Liver (tissue), 9 donors: ENCODE results near the gene LRRTM4. TPM values are rescaled to one million over a fixed set of nuclear protein-coding genes. Genes with fewer than 3 reads are reported as not detected.

Experiments used
- DNase-seq: peaks from one replicate; pipeline ENCODE4 v3.0.0-alpha.2; 2017; ENCODE audit warnings: low spot score
- H3K27ac ChIP-seq, 2 donors: one replicate each; pipeline ENCODE4 v1.7.0; 2013; ENCODE audit warnings: inconsistent platforms in 2 of 2, low read length in 2 of 2, control low read depth in 1 of 2, low read depth in 1 of 2, mild to moderate bottlenecking in 1 of 2
- H3K27me3 ChIP-seq, 4 donors: one replicate each; pipeline versions ENCODE4 v1.6.1 to v1.7.0; 2013; ENCODE audit warnings: low read length in 3 of 4, inconsistent platforms in 1 of 4, mild to moderate bottlenecking in 1 of 4, moderate library complexity in 1 of 4; ENCODE audit not compliant: control insufficient read depth in 4 of 4, insufficient read depth in 4 of 4
- H3K36me3 ChIP-seq, 4 donors: one replicate each; pipeline versions ENCODE4 v1.6.1 to v1.7.0; 2013; ENCODE audit warnings: low read length in 3 of 4, mild to moderate bottlenecking in 3 of 4, low read depth in 1 of 4, moderate library complexity in 1 of 4; ENCODE audit not compliant: control insufficient read depth in 4 of 4, insufficient read depth in 3 of 4
- H3K4me1 ChIP-seq, 4 donors: one replicate each; pipeline versions ENCODE4 v1.6.1 to v1.7.0; 2013; ENCODE audit warnings: low read length in 3 of 4, mild to moderate bottlenecking in 3 of 4, moderate library complexity in 1 of 4; ENCODE audit not compliant: control insufficient read depth in 4 of 4, insufficient read depth in 4 of 4
- H3K4me3 ChIP-seq, 3 donors: one replicate each; pipeline versions ENCODE4 v1.6.1 to v1.7.0; 2013; ENCODE audit warnings: low read length in 3 of 3, control low read depth in 1 of 3, low read depth in 1 of 3, mild to moderate bottlenecking in 1 of 3
- H3K9ac ChIP-seq, 2 donors: one replicate each; pipeline ENCODE4 v1.7.0; 2013; ENCODE audit warnings: low read length in 2 of 2, mild to moderate bottlenecking in 2 of 2, moderate library complexity in 2 of 2, control low read depth in 1 of 2, low read depth in 1 of 2
- H3K9me3 ChIP-seq, 4 donors: one replicate each; pipeline versions ENCODE4 v1.6.1 to v1.7.0; 2013; ENCODE audit warnings: low read length in 3 of 4; ENCODE audit not compliant: control insufficient read depth in 4 of 4
- EGR1 ChIP-seq, 2 donors: IDR thresholded peaks; 2 replicates each; pipeline ENCODE4 v1.6.1; 2016 to 2018; ENCODE audit warnings: antibody characterized with exemption in 2 of 2, low read depth in 2 of 2
- FOXA2 ChIP-seq: IDR thresholded peaks from 2 replicates; pipeline ENCODE4 v1.6.1; 2016; ENCODE audit warnings: antibody characterized with exemption
- GABPA ChIP-seq, 2 donors: IDR thresholded peaks in 1 of 2; conservative IDR thresholded peaks in 1 of 2; 2 replicates each; pipeline ENCODE4 v1.6.1; 2016; ENCODE audit warnings: antibody characterized with exemption in 2 of 2, mild to moderate bottlenecking in 1 of 2, moderate library complexity in 1 of 2
- HNF4A ChIP-seq, 2 donors: conservative IDR thresholded peaks; 2 replicates each; pipeline ENCODE4 v1.6.1; 2016; ENCODE audit warnings: antibody characterized with exemption in 2 of 2, mild to moderate bottlenecking in 2 of 2
- HNF4G ChIP-seq: IDR thresholded peaks from 2 replicates; pipeline ENCODE4 v1.6.1; 2016; ENCODE audit warnings: antibody characterized with exemption
- JUND ChIP-seq, 2 donors: IDR thresholded peaks; 2 replicates each; pipeline ENCODE4 v1.6.1; 2016; ENCODE audit warnings: antibody characterized with exemption in 2 of 2
- NR2F2 ChIP-seq: IDR thresholded peaks from 2 replicates; pipeline ENCODE4 v1.6.1; 2016; ENCODE audit warnings: antibody characterized with exemption
- RAD21 ChIP-seq, 2 donors: IDR thresholded peaks; 2 replicates each; pipeline ENCODE4 v1.6.1; 2016; ENCODE audit warnings: antibody characterized with exemption in 2 of 2, mild to moderate bottlenecking in 2 of 2
- REST ChIP-seq: IDR thresholded peaks from 2 replicates; pipeline ENCODE4 v1.6.1; 2016; ENCODE audit warnings: antibody characterized with exemption, mild to moderate bottlenecking
- SP1 ChIP-seq: IDR thresholded peaks from 2 replicates; pipeline ENCODE4 v1.6.1; 2018; ENCODE audit warnings: antibody characterized with exemption, mild to moderate bottlenecking
- TAF1 ChIP-seq: conservative IDR thresholded peaks from 2 replicates; pipeline ENCODE4 v1.6.1; 2016; ENCODE audit warnings: antibody characterized with exemption, mild to moderate bottlenecking
- YY1 ChIP-seq: IDR thresholded peaks from 2 replicates; pipeline ENCODE4 v1.6.1; 2016; ENCODE audit warnings: antibody characterized with exemption, mild to moderate bottlenecking
- ZBTB33 ChIP-seq: IDR thresholded peaks from 2 replicates; pipeline ENCODE4 v1.6.1; 2016; ENCODE audit warnings: antibody characterized with exemption
- WGBS: extraction: QIAGEN DNeasy Blood & Tissue Kit; methylation state at CpG from one replicate; pipeline ENCODE4 v1.1.7; 2013; 5-methylcytosine and 5-hydroxymethylcytosine counted together
- polyA plus RNA-seq, 2 donors: library from polyadenylated mRNA; stranded (reverse) in 1 of 2; unstranded in 1 of 2; fragments of 200-250 nt in 1 of 2; fragments of >200 nt in 1 of 2; fragmentation: Nextera tagmentation in 1 of 2; extraction: Ambion mirVana in 1 of 2; gene quantifications; one replicate each; pipeline versions ENCODE4 v1.2.1 to v1.2.3, GENCODE V29; 2013 to 2015
- total RNA-seq, 2 donors: library from RNA; depleted of rRNA; stranded (reverse); fragments of >200 nt; gene quantifications; one replicate each; pipeline ENCODE4 v1.2.3, GENCODE V29; 2014
- TF ChIP-seq, protein P1 (sequence below): IDR thresholded peaks from 2 replicates; pipeline ENCODE4 v1.6.1; 2016; ENCODE audit warnings: antibody characterized with exemption
- TF ChIP-seq, protein P2 (sequence below): fragments of 150-350 bp; IDR thresholded peaks from 2 replicates; pipeline ENCODE4 v1.5.1; 2017; ENCODE audit warnings: improper control_type of control experiment, low read depth, low read length; ENCODE audit not compliant: missing input control
- TF ChIP-seq, protein P3 (sequence below): IDR thresholded peaks from 2 replicates; pipeline ENCODE4 v1.6.1; 2016; ENCODE audit warnings: antibody characterized with exemption
- donor health status: healthy.
- donor health status: healthy.
- donor health status: healthy.
- donor health status: healthy.
- donor health status: healthy.

The LRRTM4 gene
- total and polyA plus RNA-seq, 4 donors = 0.06 to 0.09 (median 0.08) TPM; not detected in 1

GRCh38 chr2:77322431-77322830 lies 199.7 kb downstream of the LRRTM4 start:
- Histone ChIP-seq H3K36me3 (no peaks in the 10 kb centered on the region), H3K4me1 (no peaks in the 10 kb centered on the region), H3K27me3 (no peaks in the 10 kb centered on the region), H3K27ac (no peak overlapping the region), H3K9me3 (no peaks in the 10 kb centered on the region), H3K9ac (no peak overlapping the region), H3K4me3 (no peak overlapping the region)
- WGBS = 85% methylated on average over 3 of the region's 3 CpGs
- DNase-seq = no peak
- TF ChIP-seq, protein P1, sequence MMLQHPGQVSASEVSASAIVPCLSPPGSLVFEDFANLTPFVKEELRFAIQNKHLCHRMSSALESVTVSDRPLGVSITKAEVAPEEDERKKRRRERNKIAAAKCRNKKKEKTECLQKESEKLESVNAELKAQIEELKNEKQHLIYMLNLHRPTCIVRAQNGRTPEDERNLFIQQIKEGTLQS = no peak
- no peak for TF ChIP-seq TAF1

DNA sequence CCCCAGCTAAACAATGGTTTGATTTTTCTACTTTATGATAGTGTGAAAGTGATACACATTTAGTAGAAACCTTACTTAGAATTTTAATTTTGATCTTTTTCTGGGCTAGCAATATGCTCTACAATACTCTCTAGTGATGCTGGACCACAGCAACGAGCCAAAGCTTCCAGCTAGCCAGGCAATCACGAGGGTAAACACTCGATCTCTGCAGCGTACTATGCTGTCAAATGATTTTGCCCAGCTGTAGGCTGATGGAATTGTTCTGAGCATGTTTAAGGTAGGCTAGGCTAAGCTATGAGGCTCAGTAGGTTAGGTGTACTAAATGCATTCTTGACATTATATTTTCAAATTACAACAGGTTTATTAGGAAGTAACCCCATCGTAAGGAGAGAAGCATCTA lies 207.5 kb downstream of the LRRTM4 start:
- Histone ChIP-seq H3K27me3 (no peaks in the 10 kb centered on the region), H3K9me3 (no peaks in the 10 kb centered on the region), H3K36me3 (no peaks in the 10 kb centered on the region), H3K4me3 (no peak overlapping the region), H3K27ac (no peak overlapping the region), H3K9ac (no peak overlapping the region), H3K4me1 (no peaks in the 10 kb centered on the region)
- TF ChIP-seq YY1 (no peak), SP1 (no peak), TAF1 (no peak), NR2F2 (no peak), REST (no peak), EGR1 (IDR thresholded peaks at IDR 0.05; ENCODE audit: low read depth in 2 of 2) (no peak), HNF4A (conservative IDR thresholded peaks at IDR 0.05) (no peak), GABPA (IDR thresholded peaks at IDR 0.05 in 1 of 2, conservative IDR thresholded peaks at IDR 0.05 in 1 of 2) (no peak), FOXA2 (no peak), RAD21 (IDR thresholded peaks at IDR 0.05) (no peak), HNF4G (no peak), ZBTB33 (no peak), JUND (IDR thresholded peaks at IDR 0.05) (no peak)
- TF ChIP-seq, protein P2, sequence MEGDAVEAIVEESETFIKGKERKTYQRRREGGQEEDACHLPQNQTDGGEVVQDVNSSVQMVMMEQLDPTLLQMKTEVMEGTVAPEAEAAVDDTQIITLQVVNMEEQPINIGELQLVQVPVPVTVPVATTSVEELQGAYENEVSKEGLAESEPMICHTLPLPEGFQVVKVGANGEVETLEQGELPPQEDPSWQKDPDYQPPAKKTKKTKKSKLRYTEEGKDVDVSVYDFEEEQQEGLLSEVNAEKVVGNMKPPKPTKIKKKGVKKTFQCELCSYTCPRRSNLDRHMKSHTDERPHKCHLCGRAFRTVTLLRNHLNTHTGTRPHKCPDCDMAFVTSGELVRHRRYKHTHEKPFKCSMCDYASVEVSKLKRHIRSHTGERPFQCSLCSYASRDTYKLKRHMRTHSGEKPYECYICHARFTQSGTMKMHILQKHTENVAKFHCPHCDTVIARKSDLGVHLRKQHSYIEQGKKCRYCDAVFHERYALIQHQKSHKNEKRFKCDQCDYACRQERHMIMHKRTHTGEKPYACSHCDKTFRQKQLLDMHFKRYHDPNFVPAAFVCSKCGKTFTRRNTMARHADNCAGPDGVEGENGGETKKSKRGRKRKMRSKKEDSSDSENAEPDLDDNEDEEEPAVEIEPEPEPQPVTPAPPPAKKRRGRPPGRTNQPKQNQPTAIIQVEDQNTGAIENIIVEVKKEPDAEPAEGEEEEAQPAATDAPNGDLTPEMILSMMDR = no peak
- TF ChIP-seq, protein P3, sequence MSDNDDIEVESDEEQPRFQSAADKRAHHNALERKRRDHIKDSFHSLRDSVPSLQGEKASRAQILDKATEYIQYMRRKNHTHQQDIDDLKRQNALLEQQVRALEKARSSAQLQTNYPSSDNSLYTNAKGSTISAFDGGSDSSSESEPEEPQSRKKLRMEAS = no peak
- TF ChIP-seq, protein P1 = no peak
- DNase-seq = no peak
- 47% methylated on average over 5 of the region's 5 CpGs for WGBS
